ENCODE measurements around the gene MAP3K12.

Gene MAP3K12

GRCh38 chr12:53465679-53466078 lies 33.6 kb downstream of the MAP3K12 start:
- TF ChIP-seq CTCF (IDR thresholded peaks at IDR 0.05; ENCODE audit: insufficient read depth, low read length, poor library complexity, severe bottlenecking) = no peak
- Histone ChIP-seq H3K27me3 (replicated peaks; ENCODE audit: control insufficient read depth, insufficient read depth, low read length) (no peaks in the 10 kb centered on the region), H3K4me3 (replicated peaks; ENCODE audit: low read depth, low read length) (no peak overlapping the region), H3K36me3 (ENCODE audit: control insufficient read depth, insufficient read depth, low read length) (peaks cover 60% of the 10 kb centered on the region)
- no peak for DNase-seq (ENCODE audit: extremely low read depth, insufficient read length)

GRCh38 chr12:53464685-53465418 lies 34.4 kb downstream of the MAP3K12 start:
- no peak for DNase-seq (ENCODE audit: extremely low read depth, insufficient read length)
- no peak for TF ChIP-seq CTCF (IDR thresholded peaks at IDR 0.05; ENCODE audit: insufficient read depth, low read length, poor library complexity, severe bottlenecking)
- Histone ChIP-seq H3K4me3 (replicated peaks; ENCODE audit: low read depth, low read length) (no peak overlapping the region), H3K27me3 (replicated peaks; ENCODE audit: control insufficient read depth, insufficient read depth, low read length) (no peaks in the 10 kb centered on the region), H3K36me3 (ENCODE audit: control insufficient read depth, insufficient read depth, low read length) (peaks cover 62% of the 10 kb centered on the region)

- no peak overlapping the region for H3K4me3 ChIP-seq (replicated peaks; ENCODE audit: low read depth, low read length)
- no peak for DNase-seq (ENCODE audit: extremely low read depth, insufficient read length)
- H3K27me3 ChIP-seq (replicated peaks; ENCODE audit: control insufficient read depth, insufficient read depth, low read length) = no peaks in the 10 kb centered on the region
- TF ChIP-seq CTCF (IDR thresholded peaks at IDR 0.05; ENCODE audit: insufficient read depth, low read length, poor library complexity, severe bottlenecking) = no peak
- H3K36me3 ChIP-seq (ENCODE audit: control insufficient read depth, insufficient read depth, low read length) = peaks cover 63% of the 10 kb centered on the region
These were observed 35.3 kb downstream of the MAP3K12 start for GRCh38 chr12:53463802-53464560.

GRCh38 chr12:53462935-53463334 lies 36.3 kb downstream of the MAP3K12 start:
- no peak for TF ChIP-seq CTCF (IDR thresholded peaks at IDR 0.05; ENCODE audit: insufficient read depth, low read length, poor library complexity, severe bottlenecking)
- DNase-seq (ENCODE audit: extremely low read depth, insufficient read length) = no peak
- peaks cover 61% of the 10 kb centered on the region for H3K36me3 ChIP-seq (ENCODE audit: control insufficient read depth, insufficient read depth, low read length)
- H3K27me3 ChIP-seq (replicated peaks; ENCODE audit: control insufficient read depth, insufficient read depth, low read length) = no peaks in the 10 kb centered on the region
- no peak overlapping the region for H3K4me3 ChIP-seq (replicated peaks; ENCODE audit: low read depth, low read length)

- no peak for DNase-seq (ENCODE audit: extremely low read depth, insufficient read length)
- Histone ChIP-seq H3K36me3 (ENCODE audit: control insufficient read depth, insufficient read depth, low read length) (peaks cover 56% of the 10 kb centered on the region), H3K27me3 (replicated peaks; ENCODE audit: control insufficient read depth, insufficient read depth, low read length) (no peaks in the 10 kb centered on the region), H3K4me3 (replicated peaks; ENCODE audit: low read depth, low read length) (no peak overlapping the region)
- TF ChIP-seq CTCF (IDR thresholded peaks at IDR 0.05; ENCODE audit: insufficient read depth, low read length, poor library complexity, severe bottlenecking) = no peak
These were observed 37.7 kb downstream of the MAP3K12 start for GRCh38 chr12:53461591-53461990.

All from GM06990 (cell line).